ENCODE results near the gene SDHA. TPM values are rescaled to one million over a fixed set of nuclear protein-coding genes. Genes with fewer than 3 reads are reported as not detected.

SDHA gene
- total RNA-seq, 2 experiments from 2014 or later: 201 TPM

DNA sequence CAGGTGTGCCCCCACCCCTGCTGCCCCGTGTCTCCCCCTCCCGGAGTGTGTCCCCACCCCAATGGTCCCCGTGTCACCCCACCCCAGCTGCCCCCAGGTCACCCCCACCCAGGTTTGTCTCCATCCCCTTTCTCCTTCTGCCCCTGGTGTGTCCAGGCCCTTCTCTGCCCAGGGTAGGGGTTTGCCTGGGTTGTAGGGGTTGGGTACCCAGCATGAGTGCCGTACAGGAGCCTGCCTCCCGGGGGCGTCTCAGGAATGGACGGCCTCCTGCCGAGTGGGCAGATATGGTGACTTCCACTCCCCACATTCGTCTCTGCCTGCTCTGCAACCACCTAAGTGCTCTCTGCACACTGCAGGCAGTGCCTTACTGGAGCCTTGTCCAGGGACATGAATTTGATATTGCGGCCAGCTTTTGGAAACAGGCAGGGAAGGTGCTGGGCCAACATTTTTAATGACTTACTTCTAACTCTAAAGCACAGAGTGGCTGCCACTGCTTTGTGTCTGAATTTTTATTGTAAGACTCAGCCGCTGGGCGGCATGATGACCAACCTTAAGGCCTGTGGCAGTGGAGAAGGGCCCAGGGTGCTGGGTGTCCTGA is 20.1 kb upstream of the SDHA start:
- ATAC-seq (no peak), DNase-seq (no peak)
- Mint-ChIP-seq H3K9me3 (ENCODE audit: low read depth) (no peaks in the 10 kb centered on the region), H3K27ac (no peak overlapping the region), H3K36me3 (no peaks in the 10 kb centered on the region), H3K27me3 (no peaks in the 10 kb centered on the region), H3K4me3 (no peak overlapping the region), H3K4me1 (no peaks in the 10 kb centered on the region)
- CTCF ChIA-PET: interaction anchor here (1.1 kb wide), 1 partner anchor 9 kb away, joined by 4 read pairs; no protein-coding TSS in a partner anchor

DNA sequence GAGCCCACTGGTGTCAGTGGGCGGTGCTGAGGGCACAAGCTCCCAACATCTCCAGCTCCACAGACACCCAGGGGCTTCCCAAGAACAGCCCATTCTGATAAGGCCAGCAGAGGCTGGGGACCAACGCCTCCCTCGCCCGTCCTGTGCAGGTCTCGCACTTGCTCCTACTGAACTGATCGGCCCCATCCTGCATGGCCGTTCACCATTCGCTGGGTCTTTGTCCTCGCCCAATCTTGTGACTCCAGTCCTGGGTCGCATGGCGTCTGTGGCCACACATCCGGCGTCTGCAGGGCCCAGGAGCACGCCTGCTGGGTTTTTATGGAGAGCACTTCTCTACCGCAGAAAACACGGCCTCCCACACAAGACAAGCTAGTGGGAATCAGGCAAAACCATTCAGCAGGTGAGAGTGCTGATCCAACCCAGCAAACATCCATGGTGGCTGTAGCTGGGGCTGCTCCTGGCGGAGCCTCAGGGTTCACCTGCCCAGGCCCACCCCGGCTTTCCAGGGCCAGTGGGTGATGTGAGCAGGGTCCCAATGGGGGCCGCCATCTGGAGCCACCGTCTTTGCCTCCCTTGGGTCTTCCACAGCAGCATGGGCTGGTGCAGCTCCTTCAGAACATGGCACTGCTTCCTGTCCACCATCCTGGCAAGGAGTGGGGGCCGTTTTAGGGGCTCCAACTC is 19.5 kb upstream of the SDHA start:
- Mint-ChIP-seq H3K27me3 (no peaks in the 10 kb centered on the region), H3K9me3 (ENCODE audit: low read depth) (no peaks in the 10 kb centered on the region), H3K27ac (no peak overlapping the region), H3K4me3 (no peak overlapping the region), H3K36me3 (peaks cover under 1% of the 10 kb centered on the region), H3K4me1 (no peaks in the 10 kb centered on the region)
- CTCF ChIA-PET: interaction anchor here (1.1 kb wide), 1 partner anchor 10 kb away, joined by 4 read pairs; no protein-coding TSS in a partner anchor
- ATAC-seq (no peak), DNase-seq (no peak)

DNA sequence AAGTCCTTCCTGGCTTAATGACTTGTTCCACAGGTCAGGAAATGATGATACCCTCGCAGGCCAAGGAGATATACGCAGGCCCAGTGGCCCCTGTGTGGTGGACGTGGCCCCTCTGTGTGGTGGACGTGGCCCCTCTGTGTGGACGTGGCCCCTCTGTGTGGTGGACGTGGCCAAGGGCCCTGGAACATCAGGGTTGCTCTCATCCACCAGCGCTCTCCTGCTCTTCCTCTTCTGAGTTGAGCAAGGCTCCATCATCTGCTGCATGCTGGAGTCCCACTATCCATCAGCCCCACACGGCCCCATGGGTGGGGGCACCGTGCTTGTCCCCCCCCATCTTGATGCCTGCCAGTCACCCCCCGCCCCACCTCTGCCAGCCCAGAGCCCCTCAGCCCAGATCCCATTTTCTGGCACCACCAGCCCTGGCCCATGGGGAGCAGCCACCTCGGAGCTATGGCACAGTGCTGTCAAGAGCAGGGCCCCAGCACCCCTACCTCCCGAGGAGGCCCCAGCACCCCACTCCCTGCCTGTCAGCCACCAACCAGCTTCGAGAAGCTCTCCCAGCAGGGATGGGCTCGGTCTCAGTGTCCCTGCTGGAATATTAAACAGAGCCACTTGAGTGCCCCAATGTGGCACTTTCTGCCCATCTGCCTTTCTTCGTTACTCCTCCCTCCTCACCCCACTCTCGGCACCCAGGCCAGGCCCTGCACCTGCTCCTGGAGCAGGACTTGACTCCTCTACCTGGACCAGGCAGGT is 18.7 kb upstream of the SDHA start:
- H3K27ac Mint-ChIP-seq: no peak overlapping the region
- H3K27me3 Mint-ChIP-seq: no peaks in the 10 kb centered on the region
- no peak for DNase-seq
- H3K4me3 Mint-ChIP-seq: no peak overlapping the region
- CTCF ChIA-PET: no interaction called here
- ATAC-seq: no peak
- H3K4me1 Mint-ChIP-seq: no peaks in the 10 kb centered on the region
- H3K36me3 Mint-ChIP-seq: peaks cover 2% of the 10 kb centered on the region
- no peaks in the 10 kb centered on the region for H3K9me3 Mint-ChIP-seq (ENCODE audit: low read depth)

DNA sequence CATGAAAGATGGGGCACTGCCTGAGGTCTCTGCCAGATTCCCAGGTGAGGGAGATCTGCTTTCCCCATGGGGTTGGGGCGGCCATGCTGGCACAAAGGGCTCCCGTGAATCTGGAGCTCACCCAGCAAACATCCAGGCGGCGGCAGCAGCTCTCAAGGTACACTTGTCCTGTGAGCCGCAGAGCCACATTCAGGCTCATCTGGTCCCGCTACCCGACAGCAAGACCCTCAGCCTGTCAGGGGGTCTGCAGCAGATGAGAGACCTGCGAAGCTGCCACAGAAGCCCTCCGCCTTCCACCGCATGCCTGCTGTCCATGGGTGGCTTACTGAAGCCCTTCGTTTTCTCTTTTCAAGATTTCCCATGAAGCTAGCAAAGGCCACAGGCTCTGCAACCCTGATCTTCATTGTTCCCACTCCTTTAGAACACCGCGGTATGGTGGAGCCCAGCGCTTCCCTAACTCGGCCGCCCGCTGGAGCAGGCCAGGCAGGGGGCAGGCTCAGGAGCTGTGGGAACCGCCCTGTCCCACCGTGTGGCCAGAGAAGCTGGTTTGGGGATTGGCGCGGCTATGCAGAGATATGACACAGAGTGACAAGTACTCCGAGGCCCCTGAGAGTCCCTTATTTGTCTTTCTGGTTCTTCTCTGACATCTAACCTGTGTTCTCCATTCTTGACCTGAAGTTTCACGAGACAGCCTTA is 18.0 kb upstream of the SDHA start:
- H3K9me3 Mint-ChIP-seq (ENCODE audit: low read depth): no peaks in the 10 kb centered on the region
- H3K27ac Mint-ChIP-seq: no peak overlapping the region
- H3K36me3 Mint-ChIP-seq: peaks cover 6% of the 10 kb centered on the region
- H3K4me1 Mint-ChIP-seq: no peaks in the 10 kb centered on the region
- H3K4me3 Mint-ChIP-seq: no peak overlapping the region
- no peaks in the 10 kb centered on the region for H3K27me3 Mint-ChIP-seq
- DNase-seq (no peak), ATAC-seq (no peak)
- CTCF ChIA-PET: no interaction called here

DNA sequence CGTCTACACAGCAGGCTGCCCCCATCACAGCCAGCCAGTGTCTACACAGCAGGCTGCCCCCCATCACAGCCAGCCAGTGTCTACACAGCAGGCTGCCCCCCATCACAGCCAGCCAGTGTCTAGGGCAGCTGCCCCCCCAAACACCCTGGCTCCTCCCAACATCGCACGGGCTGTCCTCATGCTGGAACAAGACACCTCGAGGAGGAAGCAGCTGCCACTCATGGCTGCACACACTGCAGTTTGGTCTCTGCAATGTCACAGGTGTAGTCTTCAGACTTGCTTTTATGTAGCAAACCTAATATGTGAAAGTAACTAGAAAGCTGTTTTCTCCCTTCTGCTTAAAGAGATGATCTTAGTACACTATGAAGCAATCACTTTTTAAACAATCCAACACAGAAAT is 17.1 kb upstream of the SDHA start:
- H3K4me1 Mint-ChIP-seq: no peaks in the 10 kb centered on the region
- CTCF ChIA-PET: interaction anchor here (2.3 kb wide), 1 partner anchor 12 kb away, joined by 8 read pairs; no protein-coding TSS in a partner anchor
- H3K27me3 Mint-ChIP-seq: no peaks in the 10 kb centered on the region
- no peak overlapping the region for H3K27ac Mint-ChIP-seq
- no peak overlapping the region for H3K4me3 Mint-ChIP-seq
- ATAC-seq: no peak
- DNase-seq: no peak
- no peaks in the 10 kb centered on the region for H3K9me3 Mint-ChIP-seq (ENCODE audit: low read depth)
- H3K36me3 Mint-ChIP-seq: peaks cover 8% of the 10 kb centered on the region

DNA sequence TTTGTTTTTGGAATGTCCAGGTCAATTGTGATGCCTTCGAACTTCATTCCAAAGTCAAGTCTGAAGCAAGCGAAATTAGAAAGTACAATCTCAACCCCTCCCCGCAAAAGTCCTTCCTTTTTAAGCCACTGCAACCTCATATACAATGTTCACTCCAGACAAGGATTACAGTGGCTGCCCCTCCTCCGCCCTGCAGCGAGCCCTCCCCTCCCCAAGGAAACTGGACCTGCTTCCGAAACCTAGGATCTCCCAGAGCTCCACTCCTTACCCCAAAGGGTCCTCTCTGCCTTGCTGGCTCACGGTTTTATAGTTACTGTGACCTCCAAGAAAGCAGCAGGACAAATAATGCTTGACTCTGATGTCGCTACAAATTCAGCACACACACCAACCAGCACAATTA is 16.4 kb upstream of the SDHA start:
- no peaks in the 10 kb centered on the region for H3K4me1 Mint-ChIP-seq
- H3K36me3 Mint-ChIP-seq: peaks cover 8% of the 10 kb centered on the region
- no peaks in the 10 kb centered on the region for H3K27me3 Mint-ChIP-seq
- DNase-seq: no peak
- no peak for ATAC-seq
- no peak overlapping the region for H3K27ac Mint-ChIP-seq
- CTCF ChIA-PET: interaction anchor here (2.3 kb wide), 1 partner anchor 13 kb away, joined by 8 read pairs; no protein-coding TSS in a partner anchor
- no peaks in the 10 kb centered on the region for H3K9me3 Mint-ChIP-seq (ENCODE audit: low read depth)
- H3K4me3 Mint-ChIP-seq: no peak overlapping the region

DNA sequence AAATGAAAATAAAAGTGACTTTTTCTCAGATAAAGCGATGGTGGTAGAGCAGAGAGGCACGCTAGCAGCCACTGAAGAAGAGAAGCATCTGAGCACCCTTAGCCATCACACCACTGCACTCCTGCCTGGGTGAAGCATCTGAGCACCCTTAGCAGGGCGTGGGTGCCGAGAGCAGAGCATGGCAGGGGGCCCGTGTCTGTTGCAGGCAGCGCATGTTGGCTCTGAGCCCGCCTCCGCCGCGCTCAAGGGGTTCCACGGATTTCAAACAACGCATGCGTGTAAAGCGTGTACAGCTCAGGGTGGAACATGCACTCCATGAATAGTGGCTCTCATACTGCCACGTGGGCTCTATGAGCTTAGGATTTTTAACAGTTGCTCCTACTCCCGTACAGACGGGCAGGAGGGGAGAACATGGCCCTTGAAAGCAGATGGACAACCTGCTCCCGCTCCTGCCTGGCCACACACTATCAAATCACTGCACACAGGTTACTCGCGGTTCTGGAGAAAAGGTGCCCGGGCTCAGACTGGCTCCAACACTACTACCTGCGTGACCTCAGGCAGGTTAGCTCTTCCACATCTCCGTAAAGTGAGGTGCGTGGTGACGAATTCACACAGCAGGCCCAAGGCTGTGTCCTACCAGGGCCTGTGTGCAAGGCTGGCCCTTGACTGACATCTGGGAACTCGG is 14.7 kb upstream of the SDHA start:
- H3K27me3 Mint-ChIP-seq: no peaks in the 10 kb centered on the region
- H3K4me3 Mint-ChIP-seq: no peak overlapping the region
- no peaks in the 10 kb centered on the region for H3K4me1 Mint-ChIP-seq
- H3K36me3 Mint-ChIP-seq: peaks cover 8% of the 10 kb centered on the region
- H3K27ac Mint-ChIP-seq: no peak overlapping the region
- H3K9me3 Mint-ChIP-seq (ENCODE audit: low read depth): no peaks in the 10 kb centered on the region
- DNase-seq (no peak), ATAC-seq (no peak)
- CTCF ChIA-PET: interaction anchor here (1.0 kb wide), 1 partner anchor 15 kb away, joined by 3 read pairs; no protein-coding TSS in a partner anchor

DNA sequence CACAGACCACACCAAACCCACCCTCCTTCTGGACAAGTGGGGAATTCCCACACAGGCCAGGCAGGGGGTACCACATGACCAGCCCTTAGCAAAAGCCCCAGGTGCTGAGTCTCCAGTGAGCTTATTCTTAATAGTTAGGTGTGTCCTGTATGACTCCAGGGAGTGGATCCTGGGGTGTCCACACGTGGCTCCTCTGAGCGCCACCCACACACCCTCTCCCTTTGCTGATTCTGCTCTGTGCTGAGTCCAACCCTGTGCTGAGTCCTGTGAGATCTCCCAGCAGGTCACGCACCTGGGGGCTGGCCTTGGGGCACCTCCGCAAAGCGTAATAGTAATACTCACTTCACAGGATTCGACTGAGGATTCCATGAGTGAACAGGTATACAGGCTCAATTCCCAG is 14.1 kb upstream of the SDHA start:
- Mint-ChIP-seq H3K27me3 (no peaks in the 10 kb centered on the region), H3K9me3 (ENCODE audit: low read depth) (no peaks in the 10 kb centered on the region), H3K27ac (no peak overlapping the region), H3K4me3 (no peak overlapping the region), H3K4me1 (no peaks in the 10 kb centered on the region), H3K36me3 (peaks cover 8% of the 10 kb centered on the region)
- no peak for DNase-seq
- CTCF ChIA-PET: interaction anchor here (1.0 kb wide), 1 partner anchor 16 kb away, joined by 3 read pairs; no protein-coding TSS in a partner anchor
- no peak for ATAC-seq

DNA sequence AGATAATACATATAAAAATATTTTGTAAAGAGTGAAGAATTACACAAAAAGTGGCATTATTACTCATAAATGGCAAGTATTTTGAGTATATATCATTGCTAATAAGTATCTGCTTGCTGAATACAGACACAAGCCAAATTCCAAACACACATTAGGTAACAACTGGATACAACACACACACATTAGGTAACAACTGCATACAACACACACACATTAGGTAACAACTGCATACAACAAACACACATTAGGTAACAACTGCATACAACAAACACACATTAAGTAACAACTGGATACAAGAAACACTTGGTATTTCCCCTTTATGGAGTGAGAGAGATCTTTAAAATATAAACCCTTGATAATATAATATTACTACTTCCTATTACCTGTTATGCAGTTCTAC is 13.7 kb upstream of the SDHA start:
- peaks cover 8% of the 10 kb centered on the region for H3K36me3 Mint-ChIP-seq
- no peak for DNase-seq
- CTCF ChIA-PET: no interaction called here

DNA sequence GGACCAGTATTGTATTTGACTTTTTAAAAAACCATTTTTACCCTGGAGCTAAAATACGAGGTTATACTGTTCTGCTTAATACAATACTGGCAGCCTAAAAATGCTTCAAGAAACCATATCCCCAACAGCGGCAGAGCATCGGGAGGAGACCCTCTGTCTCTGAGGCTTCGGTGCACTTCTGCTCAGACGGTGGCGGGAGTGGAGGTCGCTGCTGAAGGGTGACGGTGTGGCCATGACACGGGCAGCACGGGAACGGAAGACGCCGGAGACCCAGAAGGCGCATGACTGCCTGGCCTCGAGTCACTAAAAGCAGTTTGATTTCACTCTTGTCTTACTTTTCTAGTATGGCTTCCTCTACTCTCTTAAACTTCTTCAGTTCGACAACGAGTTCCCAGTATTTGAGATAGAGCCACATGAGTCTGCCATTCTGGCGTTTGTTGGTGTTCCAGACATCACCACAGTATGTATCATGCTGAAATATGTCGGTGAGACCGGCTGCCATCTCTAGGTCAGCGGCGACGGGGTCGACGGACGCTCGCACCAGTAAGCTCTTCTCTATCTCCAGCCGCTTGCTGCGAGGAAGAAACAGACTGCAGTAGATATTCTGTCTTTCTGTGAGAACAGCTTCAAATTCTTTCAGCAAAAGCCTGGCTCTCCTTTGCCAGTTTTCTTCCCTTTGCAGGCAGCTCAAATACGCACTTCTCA is 13.0 kb upstream of the SDHA start:
- H3K9me3 Mint-ChIP-seq (ENCODE audit: low read depth): no peaks in the 10 kb centered on the region
- CTCF ChIA-PET: no interaction called here
- DNase-seq: no peak
- H3K27ac Mint-ChIP-seq: no peak overlapping the region
- H3K27me3 Mint-ChIP-seq: no peaks in the 10 kb centered on the region
- ATAC-seq: no peak
- H3K4me1 Mint-ChIP-seq: peaks cover 5% of the 10 kb centered on the region
- peaks cover 8% of the 10 kb centered on the region for H3K36me3 Mint-ChIP-seq
- no peak overlapping the region for H3K4me3 Mint-ChIP-seq

More for the DNA sequence above, 13.7 kb upstream of the SDHA start:
- Mint-ChIP-seq H3K9me3 (ENCODE audit: low read depth) (no peaks in the 10 kb centered on the region), H3K27ac (no peak overlapping the region), H3K4me1 (no peaks in the 10 kb centered on the region), H3K27me3 (no peaks in the 10 kb centered on the region), H3K4me3 (no peak overlapping the region)
- no peak for ATAC-seq

DNA sequence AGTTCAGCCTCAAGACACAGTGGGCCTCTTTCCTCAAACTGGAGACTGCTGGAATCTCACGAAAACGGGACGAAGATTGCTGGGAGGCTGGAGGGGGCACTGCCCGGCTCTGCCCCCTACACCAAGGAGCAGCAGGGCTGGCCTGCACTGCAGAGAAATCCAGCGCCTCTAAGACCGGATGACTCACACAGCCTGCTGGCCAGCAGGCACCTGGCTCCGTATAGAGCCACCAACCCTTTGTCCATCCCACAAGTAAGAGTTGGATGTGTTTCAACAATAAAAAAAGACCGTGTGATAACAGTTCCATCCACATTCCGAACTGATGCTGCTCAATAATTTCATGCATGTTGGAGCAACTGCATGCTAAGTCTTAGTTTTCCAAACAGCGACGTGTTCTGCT is 11.7 kb upstream of the SDHA start:
- Mint-ChIP-seq H3K4me3 (no peak overlapping the region), H3K36me3 (peaks cover 8% of the 10 kb centered on the region), H3K9me3 (ENCODE audit: low read depth) (no peaks in the 10 kb centered on the region), H3K4me1 (peaks cover 9% of the 10 kb centered on the region), H3K27me3 (no peaks in the 10 kb centered on the region), H3K27ac (no peak overlapping the region)
- no peak for ATAC-seq
- CTCF ChIA-PET: no interaction called here
- no peak for DNase-seq

DNA sequence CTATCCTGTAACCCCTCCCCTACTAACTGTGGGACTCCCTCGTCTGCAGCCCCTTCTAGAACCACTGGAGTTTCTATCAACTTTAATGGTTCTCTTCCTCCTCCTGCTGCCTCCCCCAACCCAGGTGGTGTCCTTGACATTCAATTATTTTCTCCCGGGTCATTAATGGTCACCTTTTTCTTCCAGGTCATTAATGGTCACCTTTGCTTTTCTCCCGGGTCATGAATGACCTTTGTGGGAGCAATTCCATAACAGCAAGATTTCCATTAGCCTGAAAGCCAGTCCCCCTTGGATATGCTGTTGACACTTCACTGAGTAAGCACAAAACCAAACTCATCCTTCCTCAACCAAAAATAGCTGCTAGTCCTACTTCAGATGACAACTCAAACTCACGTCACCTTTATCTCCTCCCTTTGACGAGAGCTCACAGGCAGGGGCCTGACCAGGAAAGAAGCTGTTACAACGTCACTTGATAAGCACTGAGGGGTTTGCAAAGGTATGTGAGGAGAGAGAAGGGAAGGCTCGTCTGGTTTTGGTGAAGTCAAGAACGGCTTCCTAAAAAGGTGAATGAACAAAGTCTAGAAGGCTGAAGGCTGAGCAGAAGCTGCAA is 11.1 kb upstream of the SDHA start:
- ATAC-seq (no peak), DNase-seq (no peak)
- peaks cover 8% of the 10 kb centered on the region for H3K36me3 Mint-ChIP-seq
- no peaks in the 10 kb centered on the region for H3K27me3 Mint-ChIP-seq
- no peak overlapping the region for H3K4me3 Mint-ChIP-seq
- H3K4me1 Mint-ChIP-seq: peaks cover 9% of the 10 kb centered on the region
- CTCF ChIA-PET: no interaction called here
- H3K27ac Mint-ChIP-seq: no peak overlapping the region
- no peaks in the 10 kb centered on the region for H3K9me3 Mint-ChIP-seq (ENCODE audit: low read depth)

All from activated CD8-positive, alpha-beta memory T cell treated with anti-CD3 and anti-CD28 coated beads, Interleukin-2, amount 10 ng/mL, durations not matched to agents 7 days and 5 days (primary cell).